Measurements from ENCODE around the gene KNCN. TPM values are rescaled to one million over a fixed set of nuclear protein-coding genes. Genes with fewer than 3 reads are reported as not detected.

The KNCN gene
- polyA plus RNA-seq (ENCODE audit: insufficient read length) = 0.10 TPM

DNA sequence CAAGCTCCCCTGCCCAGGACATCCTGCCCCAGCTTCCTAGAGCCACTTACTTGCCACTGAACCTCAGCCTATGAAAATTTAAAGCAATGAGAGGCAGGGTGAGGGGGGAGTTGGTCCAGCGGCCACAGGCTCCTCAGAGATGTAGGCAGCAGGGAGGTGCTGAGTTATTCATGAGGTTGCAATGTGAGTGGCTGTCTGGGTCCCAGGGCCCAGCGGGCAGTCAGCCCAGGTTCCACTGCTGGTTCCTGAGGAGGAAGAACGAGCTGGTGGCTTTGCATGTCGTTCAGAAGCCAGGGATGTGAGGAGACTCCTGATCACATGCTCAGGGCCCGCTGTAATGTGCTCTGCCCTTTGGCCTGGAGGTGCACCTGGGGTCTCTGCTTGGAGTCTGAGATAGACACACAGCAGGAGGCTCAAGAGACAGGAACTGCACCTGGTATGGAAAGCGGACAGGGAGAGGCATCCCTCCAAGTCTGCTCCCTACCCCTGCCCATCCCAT is at the start of gene KNCN:
Gene KNCN, minus strand, starts transcription at position 51 of the 499 bp plus-strand sequence. CDS start 432 bp downstream, outside the sequence.
- no peak for DNase-seq (ENCODE audit: low read depth)

DNA sequence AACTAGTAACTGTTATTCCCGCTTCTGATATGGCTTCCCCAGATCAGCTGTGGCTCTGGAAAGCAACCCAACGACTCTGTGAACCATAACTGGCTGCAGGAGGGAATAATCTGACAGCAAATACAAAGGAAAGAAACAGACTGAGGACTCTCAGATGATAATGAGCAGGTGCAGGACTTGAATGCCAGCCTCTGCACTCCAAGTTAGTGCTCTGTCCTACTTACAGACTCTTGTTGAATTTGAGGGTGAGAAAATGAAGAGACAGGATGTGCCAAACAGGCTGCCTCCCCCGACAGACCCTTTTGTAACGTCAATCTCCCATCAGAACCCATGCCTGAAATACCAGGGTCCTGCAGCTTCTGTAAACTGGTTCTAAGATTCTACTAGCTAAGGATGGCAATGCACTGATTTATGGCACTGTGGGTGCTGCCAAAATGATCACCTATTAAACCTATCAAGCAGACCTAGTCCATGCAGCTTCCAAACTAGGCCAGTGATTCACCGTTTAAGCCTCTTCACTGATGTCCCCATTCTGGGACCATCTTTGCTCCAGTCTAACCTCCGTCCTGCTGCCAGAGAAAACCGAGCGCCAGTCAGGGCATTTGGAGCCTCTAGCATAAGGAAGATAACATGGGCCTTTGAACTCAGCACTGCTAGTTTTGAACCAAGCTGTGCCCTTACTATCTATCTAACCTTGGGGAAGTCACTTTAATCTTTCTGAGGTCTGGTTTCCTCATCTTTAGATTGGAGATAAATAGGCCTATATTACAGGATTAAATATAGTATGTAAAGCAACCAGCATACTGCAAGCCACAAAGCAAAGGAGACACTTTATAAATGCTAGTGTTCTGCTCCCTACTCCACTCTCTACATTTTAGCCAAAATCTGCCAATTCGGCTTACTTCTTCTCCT is 47.9 kb upstream of the KNCN start:
- DNase-seq (ENCODE audit: low read depth) = no peak

DNA sequence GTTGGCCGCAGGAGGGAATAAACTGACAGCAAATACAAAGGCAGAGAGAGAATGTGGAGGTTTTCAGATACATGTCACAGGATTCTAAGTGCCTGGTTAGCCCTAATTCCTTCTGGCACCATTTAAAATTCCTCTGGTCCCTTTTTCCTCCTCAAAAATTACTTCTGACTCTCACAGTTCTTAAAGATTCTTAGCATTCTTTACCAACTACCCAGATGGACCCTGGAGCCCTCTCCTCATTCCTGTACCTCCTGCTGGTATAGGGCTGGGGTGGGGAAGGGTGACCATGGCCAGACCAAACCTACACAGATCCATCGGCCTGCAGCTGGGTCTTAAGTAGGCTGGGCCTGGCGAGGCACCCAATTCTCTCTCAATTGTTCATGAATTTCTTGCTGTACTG is 45.4 kb upstream of the KNCN start:
- DNase-seq (ENCODE audit: low read depth) = no peak

DNA sequence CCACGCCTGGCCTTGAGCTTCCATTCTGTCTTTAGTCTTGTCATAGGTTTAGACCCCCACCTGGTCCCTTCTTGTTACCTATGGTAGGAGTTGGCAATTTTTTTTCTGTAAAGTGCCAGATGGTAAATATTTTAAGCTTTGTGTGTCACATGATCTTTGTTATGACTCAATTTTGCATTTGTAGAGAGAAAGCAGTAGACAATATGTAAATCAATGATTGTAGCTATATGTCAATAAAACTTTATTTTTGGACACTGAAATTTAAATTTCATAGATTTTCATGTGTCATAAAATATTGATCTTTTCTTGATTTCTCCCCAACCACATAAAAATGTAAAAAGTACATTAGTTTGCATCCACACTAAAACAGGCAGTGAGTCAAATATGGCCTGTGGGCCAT is 44.6 kb upstream of the KNCN start:
- DNase-seq (ENCODE audit: low read depth) = no peak

DNA sequence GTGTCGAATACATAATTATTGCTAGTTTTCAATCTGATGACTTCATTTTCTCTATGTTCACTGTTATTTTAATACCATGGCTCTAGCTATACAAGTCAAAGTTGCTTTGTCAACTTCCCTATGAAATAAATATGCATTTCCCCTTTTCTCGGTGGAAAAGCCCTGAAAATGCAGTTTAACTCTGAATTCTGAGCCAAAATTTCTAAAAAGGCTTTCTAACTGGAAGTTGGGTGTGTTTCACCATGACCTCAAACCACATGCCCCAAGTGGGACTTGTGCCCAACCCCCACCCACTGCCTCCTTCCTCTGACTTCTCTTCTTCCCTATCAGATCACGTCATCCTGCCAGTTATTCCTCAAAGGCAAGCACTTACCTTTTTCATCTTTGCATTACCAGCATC is 43.7 kb upstream of the KNCN start:
- peak; percentile 28 for DNase-seq (ENCODE audit: low read depth)

DNA sequence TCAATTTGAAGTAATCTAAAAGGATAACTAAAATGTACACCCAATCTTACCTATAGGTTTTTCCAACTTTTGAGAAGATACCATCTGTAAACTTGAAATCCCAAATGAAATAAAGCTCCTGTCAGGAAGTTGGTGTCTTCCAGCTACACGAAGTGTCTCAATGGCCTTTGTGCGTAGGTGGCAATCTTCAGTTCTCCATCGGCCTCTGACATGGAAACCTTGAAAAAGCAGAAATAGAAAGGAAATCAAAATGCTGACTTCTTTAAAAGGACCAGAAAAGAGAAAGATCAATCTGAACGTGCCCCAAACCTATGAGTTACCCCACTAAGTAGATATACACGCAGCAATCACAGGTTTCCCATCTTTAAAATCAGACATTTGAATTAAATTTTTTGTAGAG is 42.6 kb upstream of the KNCN start:
- DNase-seq (ENCODE audit: low read depth) = no peak

DNA sequence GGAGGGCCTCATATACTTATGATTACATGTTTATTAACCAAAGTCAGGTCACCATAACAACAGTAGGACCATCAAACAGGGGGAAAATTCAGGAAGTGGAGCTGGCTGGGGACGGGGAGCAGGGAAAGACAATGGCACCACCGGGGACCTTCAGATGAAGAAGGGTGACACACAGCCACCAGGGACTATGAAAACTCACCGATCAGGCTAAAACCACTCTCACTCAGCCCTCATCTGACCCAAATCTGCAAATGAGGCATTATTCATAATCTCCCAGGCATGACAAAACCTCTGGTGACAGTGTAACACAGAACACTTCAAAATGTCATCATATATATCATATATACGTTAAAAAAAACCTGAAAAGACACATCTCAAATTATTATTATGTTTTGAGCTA is 41.4 kb upstream of the KNCN start:
- no peak for DNase-seq (ENCODE audit: low read depth)

DNA sequence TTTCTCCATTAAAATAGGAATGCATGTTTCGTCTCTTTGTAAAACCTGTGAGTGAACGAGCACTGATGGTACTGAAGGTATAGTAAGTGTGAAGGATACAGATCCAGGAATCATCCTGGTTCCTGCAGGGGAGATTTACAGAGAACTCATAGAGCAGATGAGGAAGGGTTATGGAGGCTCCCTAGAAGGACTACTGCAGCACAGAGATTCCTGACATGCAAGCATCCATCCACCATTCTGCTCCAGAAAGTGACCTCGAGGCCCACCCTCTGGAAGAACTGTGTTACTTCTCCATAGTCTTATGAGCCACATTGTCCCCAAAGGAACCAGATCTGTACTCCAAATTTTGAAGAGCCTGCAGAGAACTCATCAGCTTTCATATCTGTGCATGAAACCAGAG is 38.1 kb upstream of the KNCN start:
- DNase-seq (ENCODE audit: low read depth) = no peak

DNA sequence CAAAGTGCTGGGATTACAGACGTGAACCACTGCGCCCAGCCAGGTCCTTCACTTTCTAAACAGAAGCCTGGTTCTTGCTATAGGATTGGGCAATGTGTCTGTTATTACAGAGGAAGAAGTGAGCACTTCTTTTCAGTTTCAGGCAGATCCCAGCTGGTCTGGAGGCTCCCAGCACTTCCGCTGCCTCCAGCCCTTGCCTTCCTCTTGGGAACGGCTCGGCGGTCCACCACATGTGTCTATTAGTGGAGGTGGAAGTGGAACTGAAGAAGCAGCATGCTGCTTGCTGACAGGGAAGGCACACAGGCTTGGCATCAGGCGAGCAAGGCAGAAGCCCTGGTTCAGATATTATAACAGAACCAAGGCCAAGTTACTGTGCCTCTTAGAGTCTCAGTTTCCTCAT is 35.6 kb upstream of the KNCN start:
- no peak for DNase-seq (ENCODE audit: low read depth)

DNA sequence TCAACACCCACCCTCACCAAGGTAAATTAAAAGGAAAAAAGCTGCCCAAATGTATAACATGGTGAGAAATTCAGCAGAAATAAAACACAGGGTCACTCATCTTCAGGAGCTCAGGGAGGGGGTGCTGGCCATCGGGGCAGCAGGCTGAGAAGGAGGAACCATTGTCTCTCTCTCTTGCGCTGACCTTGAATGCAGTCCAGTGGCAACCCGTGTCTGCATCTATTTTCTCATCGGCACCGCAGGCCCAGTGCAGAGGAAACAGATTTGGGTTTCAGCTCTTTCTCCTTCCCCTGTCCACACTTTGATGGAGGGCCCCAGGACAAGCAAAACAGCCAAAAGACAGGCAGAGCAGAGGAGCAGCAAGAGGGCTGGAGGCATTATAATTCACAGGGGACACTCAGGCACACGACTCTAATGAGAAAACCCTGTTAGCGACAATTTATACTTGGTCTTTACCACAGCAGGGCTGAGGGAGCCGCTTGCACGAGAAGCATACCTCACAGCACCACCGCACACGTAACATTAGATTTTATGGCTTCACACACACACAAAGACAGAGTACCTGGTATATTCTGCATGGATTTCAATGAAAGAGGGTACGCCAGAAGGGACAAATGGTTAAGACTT is 34.0 kb upstream of the KNCN start:
- DNase-seq (ENCODE audit: low read depth) = no peak

DNA sequence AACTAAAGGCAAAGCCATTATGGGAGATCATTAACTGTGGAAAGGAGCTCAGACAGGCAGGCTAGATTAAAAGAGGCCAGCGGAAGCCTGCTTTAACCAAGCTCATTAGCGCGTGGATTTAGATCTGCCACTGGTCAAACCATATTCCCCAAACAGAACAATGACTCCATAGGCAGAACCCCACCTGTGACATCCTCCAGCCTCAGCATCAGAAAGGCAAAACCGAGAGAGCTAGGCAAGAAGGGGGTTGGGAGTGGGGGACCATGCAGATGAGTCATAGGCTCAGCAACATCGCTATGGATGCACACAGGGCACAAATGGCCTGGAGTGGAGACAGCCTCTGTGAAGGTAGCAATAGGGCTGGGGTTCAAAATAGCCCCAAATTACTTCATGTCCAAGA is 32.0 kb upstream of the KNCN start:
- DNase-seq (ENCODE audit: low read depth) = no peak

DNA sequence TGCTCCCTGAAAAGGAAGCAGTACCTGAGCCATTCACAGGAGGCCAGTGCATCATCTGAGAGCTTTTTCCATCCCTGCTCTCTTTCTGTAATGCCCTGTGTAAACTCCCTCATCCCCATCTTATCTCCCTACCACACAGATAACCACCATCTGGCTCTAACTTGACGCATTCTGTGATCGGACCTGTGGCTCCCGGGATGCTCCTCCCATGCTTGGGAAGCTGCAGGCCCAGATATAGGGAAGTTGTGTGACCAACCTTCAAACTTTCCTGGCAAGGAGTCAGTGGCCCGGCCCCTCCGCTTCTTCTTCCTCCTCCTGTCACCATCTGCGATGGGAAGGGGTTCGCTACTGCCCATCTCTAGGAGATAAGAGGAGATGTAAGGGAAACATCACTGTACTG is 31.5 kb upstream of the KNCN start:
- DNase-seq (ENCODE audit: low read depth) = no peak

DNA sequence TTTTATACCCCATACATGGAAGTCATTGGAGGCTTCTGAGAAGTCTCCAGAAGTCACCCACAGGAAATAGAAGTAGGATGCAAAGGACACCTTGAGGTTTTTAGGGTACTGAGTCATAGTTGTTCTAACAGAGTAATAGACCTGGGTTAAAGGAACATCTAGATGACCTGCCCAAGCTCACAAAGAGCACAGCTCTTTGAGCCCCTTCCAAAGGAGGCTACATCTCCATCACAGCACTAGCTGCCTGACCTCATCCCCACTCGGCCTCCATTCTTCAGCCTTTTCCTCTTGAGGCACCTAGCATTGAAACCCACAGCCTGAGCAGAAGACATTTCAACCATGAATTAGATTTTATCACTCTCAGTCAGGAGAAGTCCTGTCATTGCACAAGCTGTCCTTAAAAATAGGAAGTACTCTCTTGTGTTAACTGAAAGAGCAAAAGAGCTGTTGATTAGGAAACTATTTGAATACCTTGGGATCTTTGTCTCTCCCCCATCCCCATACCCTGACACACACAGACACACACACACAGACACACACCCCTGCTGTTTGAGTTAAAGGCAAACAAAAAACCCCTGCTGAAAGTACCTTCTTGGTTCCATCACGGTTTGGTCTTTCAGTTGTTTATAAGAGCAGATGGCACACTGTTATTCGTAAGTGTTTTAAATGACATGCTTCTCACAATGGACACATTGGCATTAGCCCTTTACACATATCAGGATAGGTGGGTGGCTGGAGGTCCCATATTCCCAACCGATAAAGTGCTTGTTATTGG is 30.4 kb upstream of the KNCN start:
- DNase-seq (ENCODE audit: low read depth) = no peak

DNA sequence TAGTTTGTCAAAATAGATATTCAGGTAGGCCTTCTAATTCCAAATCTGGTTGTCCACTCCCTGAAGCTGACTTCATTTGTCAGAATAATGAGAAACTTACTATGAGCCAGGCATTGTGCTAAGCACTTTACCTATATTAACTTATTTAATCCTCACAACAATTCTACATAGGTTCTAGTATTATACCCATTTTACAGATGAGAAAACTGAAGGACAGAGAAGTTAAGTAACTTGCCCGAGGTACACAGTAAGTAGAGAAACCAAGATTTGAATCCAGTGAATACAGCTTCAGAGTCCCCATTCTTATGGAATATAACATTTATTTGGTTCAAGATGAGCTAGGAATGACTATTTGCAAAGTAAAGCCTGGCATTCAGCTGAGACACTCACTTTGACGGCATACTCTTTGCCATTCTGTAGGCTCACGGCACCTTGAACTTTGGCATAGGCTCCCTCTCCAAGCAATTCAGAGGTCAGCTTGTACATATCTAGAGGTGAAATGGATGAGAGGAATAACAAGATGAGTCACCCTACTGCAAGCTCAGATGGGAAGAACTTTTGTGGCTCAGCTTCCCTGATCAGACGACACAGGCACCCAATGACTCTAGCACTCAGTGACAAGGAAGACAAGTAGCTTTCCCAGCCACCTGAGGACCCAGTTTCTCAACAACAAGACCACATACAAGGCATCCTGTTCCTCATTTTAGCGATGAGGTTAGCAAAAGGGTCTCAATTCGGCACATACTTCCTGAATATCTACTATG is 28.9 kb upstream of the KNCN start:
- DNase-seq (ENCODE audit: low read depth) = no peak

DNA sequence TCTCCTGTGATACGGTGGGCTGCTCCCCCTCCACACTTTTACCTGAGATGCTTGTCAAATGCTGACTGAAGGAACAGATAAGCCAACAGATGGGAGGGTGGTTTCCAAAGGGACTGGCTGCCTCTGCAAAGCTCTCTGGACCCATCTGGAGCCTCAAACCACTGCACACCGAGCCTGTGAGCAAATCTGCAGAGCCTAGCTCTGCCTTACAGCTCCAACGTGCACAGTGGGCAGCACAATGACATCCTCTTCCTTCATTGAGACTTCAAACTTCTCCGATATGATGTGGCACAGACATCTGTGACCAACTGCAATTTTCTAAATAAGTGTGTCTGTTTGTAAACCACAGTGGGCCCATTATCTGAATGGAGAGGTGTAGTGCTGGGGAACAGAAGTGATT is 26.2 kb upstream of the KNCN start:
- DNase-seq (ENCODE audit: low read depth) = no peak

DNA sequence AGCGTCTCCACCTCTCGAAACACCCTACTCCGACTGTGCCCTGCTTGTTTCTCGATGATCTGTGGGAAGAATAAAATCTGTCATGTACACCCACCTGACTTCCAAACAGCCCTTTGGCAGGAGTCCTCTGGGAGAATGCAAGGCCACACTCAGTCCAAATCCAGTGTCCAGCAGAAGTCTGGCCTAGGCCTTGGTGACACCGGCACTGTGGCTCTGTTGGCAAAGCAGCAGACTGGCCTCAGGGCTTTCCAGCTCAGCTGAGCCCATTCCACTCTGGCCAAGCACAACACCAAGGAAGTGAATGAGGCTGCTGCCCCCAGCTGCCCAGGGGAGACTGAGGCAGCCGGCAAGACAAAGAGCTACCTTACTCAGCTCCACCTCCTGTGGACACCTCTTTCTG is 25.1 kb upstream of the KNCN start:
- no peak for DNase-seq (ENCODE audit: low read depth)

DNA sequence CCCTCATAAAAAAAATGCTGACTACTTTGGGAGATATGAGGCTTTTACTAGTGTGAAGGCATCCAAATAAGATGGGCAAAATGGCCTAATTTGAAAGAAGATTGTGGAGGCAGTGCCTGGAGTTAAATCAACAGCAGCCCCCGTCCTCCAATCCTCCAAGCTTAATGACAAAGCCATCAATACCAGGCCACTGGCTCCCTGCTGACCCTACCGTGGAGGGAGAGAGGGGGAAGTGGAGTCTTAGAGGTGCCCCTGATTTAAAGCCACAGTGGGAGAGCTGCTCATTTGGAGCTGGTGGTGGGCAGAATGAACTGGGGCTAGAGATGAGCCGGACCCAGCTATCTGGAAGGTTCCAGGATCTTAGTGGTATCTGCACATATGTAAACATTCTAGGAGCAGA is 24.3 kb upstream of the KNCN start:
- DNase-seq (ENCODE audit: low read depth) = no peak

DNA sequence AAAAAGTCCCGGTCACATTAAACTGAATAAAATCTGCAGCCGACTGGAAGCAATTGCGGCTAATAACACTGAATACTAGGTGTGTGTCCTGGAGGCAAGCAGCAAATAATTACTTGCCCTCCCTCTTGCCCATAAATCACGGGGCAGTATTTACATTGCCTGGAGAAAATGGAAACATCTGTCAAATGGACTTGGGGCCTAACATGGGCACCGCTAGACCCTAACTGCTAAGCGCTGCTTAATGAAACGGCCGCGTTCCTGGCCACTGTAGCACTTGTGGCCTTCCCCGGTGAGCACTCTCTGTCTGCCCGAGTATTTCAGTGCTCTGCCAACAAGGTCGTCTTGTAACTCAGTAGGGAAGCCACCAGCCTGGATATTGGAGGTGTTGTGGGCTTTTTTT is 23.9 kb upstream of the KNCN start:
- DNase-seq (ENCODE audit: low read depth) = no peak

DNA sequence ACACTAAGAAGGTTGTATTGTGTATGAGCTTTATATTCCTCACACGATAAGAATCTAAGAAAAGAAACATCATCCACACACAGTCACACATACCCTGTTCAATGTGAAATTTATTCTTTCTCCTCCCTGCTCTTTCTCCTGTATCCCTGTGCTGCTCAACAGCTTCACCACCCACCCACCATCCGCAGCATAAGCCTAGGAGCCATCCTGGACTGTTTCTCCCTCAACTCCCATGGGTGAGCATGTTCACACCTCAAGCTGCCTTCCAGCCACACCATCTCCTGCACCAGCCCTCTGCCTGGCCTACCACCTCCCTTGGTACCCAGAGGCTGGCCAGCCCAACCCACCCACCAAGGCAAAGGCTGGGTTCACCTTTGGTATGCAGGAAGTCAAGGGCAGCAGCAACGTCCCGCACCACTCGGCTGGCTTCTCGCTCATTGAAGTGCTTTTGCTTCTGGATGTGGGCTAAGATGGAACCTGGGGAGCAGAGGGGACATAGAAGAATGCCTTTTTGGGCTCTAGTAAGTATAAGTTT is 20.3 kb upstream of the KNCN start:
- DNase-seq (ENCODE audit: low read depth) = no peak

DNA sequence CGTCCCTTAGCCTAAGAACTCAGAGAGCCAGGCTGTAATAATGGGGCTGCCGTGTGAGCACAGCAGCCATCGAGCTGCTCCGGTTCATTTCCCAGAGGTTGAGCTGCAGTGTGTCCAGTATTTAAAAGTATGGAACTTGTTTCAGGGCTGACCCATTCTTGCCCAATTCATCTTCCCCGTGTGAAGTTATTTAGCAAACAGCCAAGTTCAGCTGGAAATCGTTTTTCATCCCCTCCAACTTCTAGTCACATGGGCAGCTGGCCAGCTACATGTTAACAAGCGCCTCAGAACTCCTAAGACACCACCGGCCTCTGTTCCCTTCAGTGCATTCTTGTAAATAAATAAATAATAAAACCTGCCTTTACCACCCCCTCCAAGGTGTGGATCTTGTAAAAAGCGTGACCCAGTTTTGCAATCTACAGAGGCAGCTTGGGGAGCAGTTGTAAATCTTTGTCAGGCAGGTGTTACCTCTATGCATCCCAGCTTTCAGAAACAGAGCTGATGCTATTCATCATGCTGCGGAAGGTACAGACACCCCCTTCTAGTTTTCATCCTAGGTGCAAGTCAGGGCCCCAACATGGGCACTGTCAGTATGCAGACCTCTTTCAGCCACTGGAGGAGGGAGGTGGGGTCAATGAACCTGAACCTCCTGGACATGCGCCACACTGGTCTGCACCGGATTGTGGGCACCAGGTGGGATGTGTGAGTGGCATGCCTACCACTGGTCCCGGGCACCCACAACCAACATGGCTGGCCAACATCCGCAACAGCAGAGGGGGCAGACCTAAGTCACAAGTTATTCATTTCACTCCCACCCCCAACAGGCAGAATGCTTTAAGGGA is 18.7 kb upstream of the KNCN start:
- no peak for DNase-seq (ENCODE audit: low read depth)
